OCI-LY3 (cell line): ENCODE data around the gene HIBCH.

Experiments
- EZH2phosphoT487 ChIP-seq: fragments of 200-600 bp; shearing (Covaris generic); IDR thresholded peaks from 2 replicates; pipeline ENCODE4 v1.6.1; 2018; ENCODE audit warnings: antibody characterized with exemption, mixed run types, low read depth
- TF ChIP-seq, protein P1 (sequence below): fragments of 200-600, 300-600 bp; sonication (generic); IDR thresholded peaks from 2 replicates; pipeline ENCODE4 v1.5.1; 2014; ENCODE audit warnings: antibody characterized with exemption, low read length, low read depth

- TF ChIP-seq, protein P1, sequence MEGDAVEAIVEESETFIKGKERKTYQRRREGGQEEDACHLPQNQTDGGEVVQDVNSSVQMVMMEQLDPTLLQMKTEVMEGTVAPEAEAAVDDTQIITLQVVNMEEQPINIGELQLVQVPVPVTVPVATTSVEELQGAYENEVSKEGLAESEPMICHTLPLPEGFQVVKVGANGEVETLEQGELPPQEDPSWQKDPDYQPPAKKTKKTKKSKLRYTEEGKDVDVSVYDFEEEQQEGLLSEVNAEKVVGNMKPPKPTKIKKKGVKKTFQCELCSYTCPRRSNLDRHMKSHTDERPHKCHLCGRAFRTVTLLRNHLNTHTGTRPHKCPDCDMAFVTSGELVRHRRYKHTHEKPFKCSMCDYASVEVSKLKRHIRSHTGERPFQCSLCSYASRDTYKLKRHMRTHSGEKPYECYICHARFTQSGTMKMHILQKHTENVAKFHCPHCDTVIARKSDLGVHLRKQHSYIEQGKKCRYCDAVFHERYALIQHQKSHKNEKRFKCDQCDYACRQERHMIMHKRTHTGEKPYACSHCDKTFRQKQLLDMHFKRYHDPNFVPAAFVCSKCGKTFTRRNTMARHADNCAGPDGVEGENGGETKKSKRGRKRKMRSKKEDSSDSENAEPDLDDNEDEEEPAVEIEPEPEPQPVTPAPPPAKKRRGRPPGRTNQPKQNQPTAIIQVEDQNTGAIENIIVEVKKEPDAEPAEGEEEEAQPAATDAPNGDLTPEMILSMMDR: no peak
- TF ChIP-seq EZH2phosphoT487: no peak
Observed at GRCh38 chr2:190323406-190323805, 3.8 kb upstream of the HIBCH start.
